22Rv1 (cell line): ENCODE results near the gene CLEC3B.

Experiments used
- ZFX ChIP-seq: fragments of 450-650 bp; IDR thresholded peaks from 2 replicates; pipeline ENCODE4 v1.6.1; 2017; ENCODE audit warnings: antibody characterized with exemption, borderline replicate concordance
- TF ChIP-seq, protein P1 (sequence below): fragments of 450-650 bp; IDR thresholded peaks from 2 replicates; pipeline ENCODE4 v1.5.1; 2017; ENCODE audit warnings: mild to moderate bottlenecking

GRCh38 chr3:45064512-45065372 is 38.6 kb downstream of the CLEC3B start:
- TF ChIP-seq, protein P1, sequence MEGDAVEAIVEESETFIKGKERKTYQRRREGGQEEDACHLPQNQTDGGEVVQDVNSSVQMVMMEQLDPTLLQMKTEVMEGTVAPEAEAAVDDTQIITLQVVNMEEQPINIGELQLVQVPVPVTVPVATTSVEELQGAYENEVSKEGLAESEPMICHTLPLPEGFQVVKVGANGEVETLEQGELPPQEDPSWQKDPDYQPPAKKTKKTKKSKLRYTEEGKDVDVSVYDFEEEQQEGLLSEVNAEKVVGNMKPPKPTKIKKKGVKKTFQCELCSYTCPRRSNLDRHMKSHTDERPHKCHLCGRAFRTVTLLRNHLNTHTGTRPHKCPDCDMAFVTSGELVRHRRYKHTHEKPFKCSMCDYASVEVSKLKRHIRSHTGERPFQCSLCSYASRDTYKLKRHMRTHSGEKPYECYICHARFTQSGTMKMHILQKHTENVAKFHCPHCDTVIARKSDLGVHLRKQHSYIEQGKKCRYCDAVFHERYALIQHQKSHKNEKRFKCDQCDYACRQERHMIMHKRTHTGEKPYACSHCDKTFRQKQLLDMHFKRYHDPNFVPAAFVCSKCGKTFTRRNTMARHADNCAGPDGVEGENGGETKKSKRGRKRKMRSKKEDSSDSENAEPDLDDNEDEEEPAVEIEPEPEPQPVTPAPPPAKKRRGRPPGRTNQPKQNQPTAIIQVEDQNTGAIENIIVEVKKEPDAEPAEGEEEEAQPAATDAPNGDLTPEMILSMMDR = no peak
- no peak for TF ChIP-seq ZFX
